HEK293 (cell line): ENCODE data around the gene CMIP.

Source experiments
- CTCF ChIP-seq: fragments of 450-650 bp; formaldehyde crosslinking; IDR thresholded peaks from 2 replicates; pipeline ENCODE4 v1.5.1; 2016; ENCODE audit warnings: missing biosample characterization, missing genetic modification characterization
- HOXA7 ChIP-seq: sonication (generic); formaldehyde crosslinking; IDR thresholded peaks from 2 replicates; pipeline ENCODE4 v1.8.1; 2022; ENCODE audit warnings: missing genetic modification reagents, borderline replicate concordance
- KLF10 ChIP-seq: fragments of 450-650 bp; IDR thresholded peaks from 2 replicates; pipeline ENCODE4 v1.5.1; 2018; ENCODE audit warnings: missing biosample characterization, mild to moderate bottlenecking, missing genetic modification characterization
- MZF1 ChIP-seq: fragments of 450-650 bp; formaldehyde crosslinking; IDR thresholded peaks from 2 replicates; pipeline ENCODE4 v1.5.1; 2017; ENCODE audit warnings: missing biosample characterization, missing genetic modification characterization, borderline replicate concordance
- PBX3 ChIP-seq: sonication (generic); formaldehyde crosslinking; IDR thresholded peaks from 2 replicates; pipeline ENCODE4 v1.8.1; 2022; ENCODE audit warnings: mild to moderate bottlenecking, moderate library complexity, missing genetic modification reagents
- ZBTB49 ChIP-seq: fragments of 450-650 bp; formaldehyde crosslinking; IDR thresholded peaks from 2 replicates; pipeline ENCODE4 v1.5.1; 2016; ENCODE audit warnings: missing biosample characterization, missing genetic modification characterization, low read depth
- ZNF174 ChIP-seq: fragments of 450-650 bp; formaldehyde crosslinking; IDR thresholded peaks from 2 replicates; pipeline ENCODE4 v1.5.0; 2017; ENCODE audit warnings: missing biosample characterization, mild to moderate bottlenecking, missing genetic modification characterization
- ZNF274 ChIP-seq, 2 experiments: fragments of 200-500 bp in 1 of 2; fragments of 450-650 bp in 1 of 2; sonication (Bioruptor generic) in 1 of 2; formaldehyde crosslinking in 1 of 2; IDR thresholded peaks; 2 replicates each; pipeline versions ENCODE4 v1.5.1 to v1.6.1; 2014 to 2016; ENCODE audit warnings: borderline replicate concordance in 1 of 2, inconsistent platforms in 1 of 2, low read length in 1 of 2, missing biosample characterization in 1 of 2, missing genetic modification characterization in 1 of 2
- ZNF280C ChIP-seq: fragments of 450-650 bp; formaldehyde crosslinking; IDR thresholded peaks from 2 replicates; pipeline ENCODE4 v1.5.1; 2016; ENCODE audit warnings: missing biosample characterization, missing genetic modification characterization

- no peak for TF ChIP-seq ZNF174 (tag by site-specific recombination)
- no peak for TF ChIP-seq ZNF274 (IDR thresholded peaks at IDR 0.05; ENCODE audit: low read length)
- no peak for TF ChIP-seq ZNF274 (tag by site-specific recombination; IDR thresholded peaks at IDR 0.05; ENCODE audit: borderline replicate concordance)
- no peak for TF ChIP-seq ZBTB49 (tag by site-specific recombination)
- no peak for TF ChIP-seq PBX3 (CRISPR knock-in tag)
- TF ChIP-seq KLF10 (tag by site-specific recombination) = no peak
- no peak for TF ChIP-seq MZF1 (tag by site-specific recombination)
- no peak for TF ChIP-seq CTCF (tag by site-specific recombination)
- no peak for TF ChIP-seq ZNF280C
- no peak for TF ChIP-seq HOXA7 (CRISPR knock-in tag)
These were observed 134.2 kb downstream of the CMIP start for GRCh38 chr16:81578636-81579413.
